ENCODE data around the gene FGF6. TPM values are rescaled to one million over a fixed set of nuclear protein-coding genes. Genes with fewer than 3 reads are reported as not detected.
A peak's percentile ranks its signal among the peaks of the same experiment; 100 is the strongest.

FGF6 gene
- polyA plus RNA-seq, 5 donors = 0.95 TPM; not detected in 4

DNA sequence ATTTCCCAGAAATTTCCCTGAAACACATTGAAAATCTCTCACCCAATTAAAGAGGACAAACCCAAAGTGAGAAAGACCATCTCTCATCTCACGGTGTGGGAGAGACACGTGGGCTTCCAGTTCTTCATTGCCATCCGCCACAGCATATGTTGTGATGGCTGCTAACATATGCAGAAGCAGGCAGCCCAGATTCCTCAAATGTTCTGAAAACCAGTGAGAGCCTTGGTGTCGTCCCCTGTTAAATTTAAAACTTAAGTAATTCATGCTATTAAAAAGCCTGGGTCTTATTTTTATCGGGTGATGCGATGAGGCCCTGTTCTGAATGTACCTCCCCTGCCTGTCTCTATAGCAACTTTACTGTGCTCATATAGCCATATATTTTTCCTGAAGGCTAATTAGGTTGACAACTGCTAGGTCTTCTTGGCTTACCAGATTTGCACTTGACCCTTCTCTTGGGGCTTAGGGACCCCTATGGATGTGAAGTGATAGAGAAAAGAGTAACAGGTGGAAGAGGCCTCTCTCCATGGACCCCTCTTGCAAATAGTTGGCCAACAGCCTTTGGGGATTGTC, 2.8 kb upstream of the FGF6 start:
- no peak for DNase-seq

DNA sequence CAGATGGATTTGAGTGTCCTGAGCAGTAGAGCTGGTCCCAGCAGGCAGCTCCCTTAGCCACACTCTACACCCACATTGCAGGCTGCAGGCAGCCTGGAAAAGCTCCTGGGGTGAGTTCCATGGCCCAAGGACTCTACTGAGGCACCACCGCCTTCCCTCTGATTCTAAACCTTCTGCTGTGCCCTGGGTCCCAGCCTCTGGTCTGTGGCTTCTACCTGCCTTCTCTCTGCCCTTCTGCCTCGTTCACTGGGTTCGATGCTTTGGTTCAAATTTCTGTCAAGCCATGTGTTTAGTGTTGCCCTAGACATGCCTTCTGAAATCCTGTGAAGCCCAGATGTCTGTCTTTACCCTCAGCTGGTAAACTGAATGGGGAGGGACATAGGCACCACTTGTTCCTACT, 1.5 kb upstream of the FGF6 start:
- no peak for DNase-seq

DNA sequence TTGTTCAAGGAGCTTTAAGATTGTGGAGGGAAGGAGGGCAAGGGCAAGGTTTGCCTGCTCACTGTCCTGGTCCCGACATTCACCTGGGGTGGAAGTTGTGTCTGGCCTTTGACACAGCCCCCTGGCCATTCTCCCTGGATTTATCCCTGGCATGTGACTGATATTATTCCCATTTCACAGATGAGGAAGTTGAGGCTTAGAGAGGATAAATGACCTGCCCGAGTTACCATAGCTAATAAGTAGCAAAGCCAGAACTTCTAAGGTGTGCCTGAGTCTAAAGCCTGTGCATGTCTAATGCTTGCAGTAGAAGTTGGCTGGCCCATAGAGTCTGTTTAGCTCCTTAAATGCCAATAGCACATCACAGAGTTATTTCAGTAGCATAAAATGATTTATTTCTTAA, 720 bp upstream of the FGF6 start:
- no peak for DNase-seq

DNA sequence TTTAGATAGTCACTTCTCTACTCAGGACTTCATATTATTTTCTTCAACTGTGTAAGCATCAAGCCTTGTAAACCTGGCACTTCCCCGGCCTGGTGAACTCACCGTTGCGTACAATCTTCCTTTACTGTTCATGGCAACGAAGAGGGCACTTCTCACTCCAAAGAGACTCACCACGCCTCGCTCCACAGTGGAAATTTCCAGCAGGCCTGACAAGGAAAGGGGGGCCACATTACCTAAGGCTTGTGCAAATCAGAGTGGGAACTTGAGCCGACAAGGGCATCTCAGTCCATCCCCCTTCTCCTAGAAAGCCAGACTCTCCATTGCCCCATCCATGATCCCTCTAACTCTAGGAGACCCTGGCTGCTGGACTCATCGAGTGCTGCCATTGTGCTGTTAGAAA, 1.6 kb downstream of the FGF6 start:
- no peak for DNase-seq

DNA sequence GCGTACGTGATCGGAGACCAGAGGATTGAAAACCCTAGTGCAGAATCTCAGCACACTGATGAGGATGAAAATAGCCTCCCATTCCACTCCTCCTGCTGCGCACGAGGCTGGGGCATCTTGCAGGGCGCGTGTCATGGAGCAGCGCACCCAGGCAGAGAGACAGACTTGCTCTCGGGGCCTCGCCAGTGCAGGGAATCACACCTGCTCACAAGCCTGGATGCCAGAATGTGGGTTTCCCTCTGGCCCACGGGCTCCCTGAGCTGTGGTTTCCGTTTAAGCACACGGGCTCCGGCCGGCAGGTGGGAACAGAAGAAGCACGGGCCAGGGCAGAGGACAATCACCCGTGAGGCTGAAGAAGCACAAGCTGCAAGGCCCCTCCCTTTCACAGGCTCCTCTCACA, 2.0 kb downstream of the FGF6 start:
- DNase-seq = no peak

DNA sequence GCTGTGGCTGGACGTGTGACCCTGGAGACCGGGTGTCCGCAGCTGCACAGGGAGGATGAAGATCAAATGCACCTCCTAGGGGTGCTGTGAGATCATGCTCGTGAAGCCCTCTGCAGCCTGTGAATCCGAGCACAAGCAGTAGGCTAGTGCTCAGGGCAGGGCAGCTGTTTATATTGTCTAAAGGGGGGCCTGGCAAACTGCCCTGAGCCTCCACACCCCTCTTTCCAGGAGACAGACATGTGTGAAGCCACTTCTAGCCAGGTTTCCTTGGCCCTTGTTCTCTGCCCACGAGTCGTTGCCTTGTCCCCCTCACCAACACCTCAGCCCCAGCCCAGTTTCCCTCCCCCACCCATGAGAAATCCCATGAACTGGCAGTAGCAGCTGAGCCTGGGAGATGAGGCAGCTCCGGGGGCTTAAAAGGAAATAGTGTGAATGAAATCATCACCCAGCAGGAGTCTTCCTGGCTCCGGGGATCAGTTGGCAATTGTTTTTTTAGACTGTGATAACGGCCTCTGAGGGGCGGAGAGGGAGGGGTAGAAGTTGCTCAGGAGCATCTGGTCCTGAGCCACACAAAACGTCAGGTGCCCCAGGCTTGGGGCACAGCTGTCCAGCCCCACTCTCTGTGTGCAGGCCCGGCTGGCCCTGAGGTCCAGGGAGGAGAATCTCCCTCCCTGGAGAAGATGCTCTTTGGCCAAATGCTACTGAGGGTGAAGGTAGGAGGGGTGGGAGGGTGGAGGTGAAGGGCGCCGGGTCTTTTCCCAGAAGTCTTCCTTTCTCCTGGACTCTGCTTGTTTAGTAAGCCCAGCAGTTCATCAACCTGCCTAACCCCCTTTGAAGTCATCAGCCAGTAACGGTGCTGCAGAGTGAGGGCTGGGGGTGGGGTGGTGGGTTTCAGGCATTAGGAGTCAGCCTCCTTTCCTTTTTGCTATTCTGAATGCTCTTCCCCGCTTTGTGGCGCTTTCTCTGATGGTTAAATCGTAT, 4.0 kb downstream of the FGF6 start:
- DNase-seq = no peak

DNA sequence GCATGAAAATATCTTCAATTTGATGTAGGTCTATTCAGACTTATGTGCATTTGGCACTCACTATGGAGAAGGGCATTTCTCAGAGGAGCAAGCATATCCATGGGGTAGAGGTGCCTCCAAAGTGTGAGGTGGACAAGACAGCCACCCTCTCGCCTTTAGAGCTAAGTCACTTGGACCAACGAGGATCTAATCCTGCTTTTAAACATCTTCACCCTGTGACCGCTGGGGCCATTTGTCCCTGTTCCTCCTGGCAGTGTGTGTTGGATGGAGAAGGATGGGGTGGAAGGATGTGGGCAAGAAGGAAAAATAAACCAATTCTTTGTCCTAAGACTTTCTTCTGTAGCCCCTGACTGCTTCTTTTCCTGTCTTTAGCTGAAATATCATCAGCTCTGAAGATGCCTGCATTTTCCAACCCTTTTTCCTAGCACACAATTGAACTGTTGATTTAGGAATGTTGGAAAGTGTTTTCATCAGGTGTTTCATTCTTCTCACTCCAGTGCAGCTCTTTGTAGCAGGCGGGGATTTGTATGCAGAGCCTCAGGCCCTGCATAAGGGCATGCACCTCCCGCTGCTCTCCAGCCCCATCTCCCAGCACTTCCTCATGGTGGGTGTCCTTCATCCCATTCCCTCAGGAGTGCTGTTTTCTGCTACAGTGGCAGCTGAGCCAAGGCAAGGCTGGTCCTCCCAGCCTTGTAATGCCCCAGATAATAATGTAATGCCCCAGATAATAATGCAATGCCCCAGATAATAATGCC, 5.3 kb downstream of the FGF6 start:
- DNase-seq = no peak

DNA sequence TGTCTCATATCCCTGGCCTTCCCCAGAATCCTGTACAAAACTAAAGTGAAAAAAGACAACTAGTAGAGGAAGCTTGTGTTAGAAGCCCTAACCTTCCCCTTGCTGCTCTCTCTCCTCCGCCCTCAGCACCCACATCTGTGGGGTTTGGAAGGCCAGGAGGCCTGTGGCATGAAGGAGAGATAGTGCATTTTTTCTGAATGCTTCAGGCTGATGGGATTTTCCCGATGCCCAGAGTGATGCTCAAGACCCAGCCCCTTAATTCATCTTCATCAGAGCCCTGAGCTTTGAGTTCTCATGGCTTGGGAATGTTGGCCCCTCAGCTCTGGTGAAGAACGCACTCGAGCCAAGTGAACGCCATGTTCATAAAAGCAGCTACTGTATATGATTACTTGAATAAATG, 5.9 kb downstream of the FGF6 start:
- DNase-seq = no peak

DNA sequence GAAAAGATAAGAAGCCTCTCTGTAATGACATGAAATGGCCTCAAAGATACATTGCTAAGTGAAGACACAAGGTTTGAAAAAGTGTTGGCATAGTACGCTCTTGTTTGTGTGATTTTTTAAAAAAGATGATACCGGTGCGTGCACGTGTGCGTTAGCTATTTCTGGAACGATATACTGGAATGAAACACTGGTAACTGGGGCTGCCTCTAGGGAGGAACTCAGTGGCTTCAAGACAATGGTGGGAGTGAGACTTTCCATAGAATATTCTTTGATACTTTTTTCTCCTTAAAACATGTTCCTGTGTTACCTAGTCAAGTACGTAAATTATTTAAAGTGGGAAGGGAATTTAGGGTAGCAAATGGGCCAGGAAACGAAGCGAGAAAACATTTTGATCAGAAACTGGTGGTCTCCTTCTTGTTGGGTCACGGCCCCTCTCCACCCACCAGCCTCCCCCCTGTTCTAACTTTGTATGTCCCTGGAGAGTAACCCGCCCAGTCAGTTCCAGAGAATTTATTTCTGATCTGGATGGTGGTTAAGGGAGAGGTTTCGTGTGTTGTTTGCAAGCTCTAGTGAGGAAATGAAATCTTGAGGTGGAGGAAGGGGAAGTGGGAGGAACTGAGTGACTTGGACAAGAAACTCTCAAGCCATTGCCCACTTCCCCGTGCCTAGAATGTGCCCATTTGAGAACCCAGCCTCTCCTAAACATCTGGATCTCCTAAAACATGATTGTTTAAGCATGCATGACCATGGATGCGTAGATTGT, 6.6 kb downstream of the FGF6 start:
- no peak for DNase-seq

DNA sequence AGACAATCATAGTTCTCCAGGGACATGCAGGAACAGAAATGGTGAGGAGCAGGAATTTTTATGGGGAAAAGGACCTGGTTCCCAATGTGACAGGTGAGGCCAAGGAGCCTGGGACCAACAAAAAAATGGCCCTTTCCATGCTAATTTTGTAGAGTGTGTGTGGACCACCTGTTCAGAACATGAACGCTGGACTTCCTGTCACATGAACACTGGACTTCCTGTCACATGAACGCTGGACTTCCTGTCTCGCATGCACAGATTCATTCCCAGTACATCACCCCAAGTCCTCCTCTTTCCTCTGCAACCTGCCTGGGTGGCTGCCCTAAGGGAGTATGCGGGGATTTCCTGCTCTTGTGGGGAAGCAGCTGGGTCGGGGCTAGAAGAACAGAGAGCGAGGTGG, 10.1 kb downstream of the FGF6 start:
- no peak for DNase-seq

DNA sequence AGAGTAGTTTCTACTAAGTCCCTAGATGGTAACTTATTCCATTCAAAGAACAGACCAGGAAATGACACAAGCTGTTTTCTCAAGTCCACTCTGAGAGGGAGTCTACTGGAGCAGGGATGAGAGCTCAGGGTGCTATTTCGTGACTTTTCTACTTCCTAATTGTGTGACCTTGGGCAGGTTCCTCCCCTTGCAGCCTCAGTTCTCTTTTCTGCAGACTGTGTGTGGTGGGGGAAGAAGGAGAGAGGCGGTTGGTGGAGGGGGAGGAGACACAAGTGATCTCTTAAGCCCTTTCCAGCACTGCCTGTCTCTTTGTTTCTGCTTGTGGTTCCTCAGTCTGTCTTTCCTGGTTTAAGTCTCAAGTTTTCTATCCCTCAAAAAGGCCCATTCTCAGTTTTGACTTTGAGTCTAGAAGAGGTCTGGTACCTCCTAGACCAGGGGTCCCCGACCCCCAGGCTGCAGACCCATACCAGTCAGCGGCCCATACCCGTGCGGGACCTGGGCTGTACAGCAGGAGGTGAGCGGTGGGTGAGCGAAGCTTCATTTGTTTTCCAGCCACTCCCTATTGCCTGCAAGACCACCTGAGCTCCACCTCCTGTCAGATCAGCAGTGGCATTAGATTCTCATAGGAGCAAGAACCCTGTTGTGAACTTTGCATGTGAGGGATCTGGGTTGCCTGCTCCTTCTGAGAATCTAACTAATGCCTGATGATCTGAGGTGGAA, 10.7 kb downstream of the FGF6 start:
- DNase-seq = no peak

DNA sequence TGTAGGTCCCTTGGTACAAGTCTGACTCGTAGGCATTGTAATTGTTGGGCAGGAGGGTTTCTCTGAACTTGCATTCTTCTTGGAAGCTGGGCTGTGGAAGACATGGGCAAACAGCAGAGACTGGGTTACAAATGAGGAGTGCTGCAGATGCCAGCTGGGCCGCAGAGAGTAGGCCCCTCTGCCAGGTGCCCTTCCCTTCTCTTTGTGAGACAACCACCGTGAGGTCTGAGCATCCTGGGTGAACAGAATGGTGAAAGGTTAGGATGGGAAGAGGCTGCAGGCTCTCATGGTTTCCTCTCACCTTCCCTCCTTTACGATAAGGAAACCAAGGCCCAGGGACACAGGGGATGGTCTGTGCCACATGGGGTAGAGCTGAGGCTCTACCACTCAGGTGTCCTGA, 11.3 kb downstream of the FGF6 start:
- DNase-seq = no peak

DNA sequence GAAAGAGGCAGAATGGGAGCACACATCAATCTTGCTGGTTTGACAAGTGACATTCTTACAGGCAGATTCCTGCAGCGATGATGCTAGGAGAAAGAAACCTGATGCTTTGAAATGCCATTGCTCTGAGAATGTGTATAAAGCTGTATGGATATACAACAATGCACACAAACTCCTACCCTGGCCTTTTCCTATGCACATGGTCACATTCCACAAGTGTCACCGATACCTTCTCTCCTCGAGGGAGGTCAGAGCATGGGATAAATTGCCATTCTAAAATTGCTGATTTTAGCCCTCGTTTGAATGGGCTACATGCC, 11.9 kb downstream of the FGF6 start:
- DNase-seq = no peak

DNA sequence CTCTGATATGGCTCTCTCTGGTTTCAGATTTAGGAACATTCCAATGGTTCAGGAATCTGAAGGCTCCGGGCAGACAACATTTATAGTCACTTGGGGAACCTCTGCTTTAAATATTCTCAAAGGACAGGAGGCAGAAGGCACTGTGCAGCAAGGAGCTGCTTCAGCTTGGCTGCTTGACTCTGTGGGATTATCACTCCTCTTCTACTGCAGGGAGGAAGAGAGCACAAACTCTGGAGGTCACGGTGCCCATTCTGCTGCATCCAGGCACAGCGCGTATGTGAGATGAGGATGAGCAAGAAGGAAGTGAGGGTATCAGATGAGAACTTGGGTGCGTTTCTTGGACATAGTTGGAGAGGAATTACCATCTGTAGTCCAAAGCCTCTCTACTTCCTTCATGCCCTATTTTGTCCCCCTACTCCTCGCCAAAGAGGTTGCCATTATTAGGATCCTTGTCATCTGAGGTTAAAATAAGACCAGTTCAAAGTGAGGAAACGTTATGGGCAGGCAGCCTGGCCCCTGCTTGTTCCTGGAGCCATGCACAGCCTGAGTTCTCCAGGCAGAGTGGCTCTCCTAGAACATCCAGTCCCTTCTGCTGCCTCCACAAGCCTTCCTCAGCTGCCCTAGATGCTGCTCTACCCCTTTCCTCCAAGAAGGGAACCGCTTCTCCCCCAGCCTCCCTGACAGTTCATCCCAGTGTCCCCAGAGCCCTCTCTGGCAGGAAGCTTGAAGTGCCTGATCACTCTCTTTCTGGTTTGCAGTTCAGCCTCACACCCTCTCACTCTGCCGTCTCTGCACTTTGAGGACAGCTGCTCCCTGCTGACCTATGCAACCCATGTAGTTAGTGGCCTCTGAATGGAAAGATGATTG, 12.5 kb downstream of the FGF6 start:
- no peak for DNase-seq

DNA sequence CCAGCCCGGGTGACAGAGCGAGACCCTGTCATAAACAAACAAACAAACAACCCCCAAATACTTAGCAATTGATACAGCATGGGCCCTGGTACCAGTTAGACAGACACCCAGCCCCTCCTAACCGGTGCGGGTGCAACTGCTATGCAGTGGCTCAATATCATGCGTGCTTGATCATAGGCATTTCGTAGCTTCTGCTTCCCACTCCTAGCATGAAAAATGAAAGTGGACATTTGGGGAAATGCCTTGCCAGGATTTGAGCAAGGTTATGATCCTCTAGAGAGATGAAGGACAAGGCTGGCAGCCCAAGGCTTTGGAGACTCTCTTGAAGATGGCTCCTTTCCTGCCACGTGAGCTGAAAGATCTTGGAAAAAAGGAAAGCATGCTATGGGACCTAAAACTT, 13.7 kb downstream of the FGF6 start:
- no peak for DNase-seq

DNA sequence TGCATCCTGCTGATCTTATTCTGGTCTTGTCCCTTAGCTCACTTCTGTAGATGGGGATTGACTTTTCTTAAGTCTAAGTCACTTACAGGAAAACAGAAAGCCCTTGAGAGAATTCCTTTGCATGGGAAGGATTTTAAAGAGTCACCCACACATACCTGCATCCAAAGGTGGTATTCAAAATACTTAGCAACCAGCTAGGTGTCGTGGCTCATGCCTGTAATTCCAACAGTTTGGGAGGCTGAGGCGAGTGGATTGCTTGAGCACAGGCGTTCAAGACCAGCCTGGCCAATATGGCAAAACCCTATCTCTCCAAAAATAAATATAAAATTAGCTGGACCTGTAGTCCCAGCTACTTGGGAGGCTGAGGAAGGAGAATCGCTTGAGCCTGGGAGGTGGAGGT, 14.2 kb downstream of the FGF6 start:
- no peak for DNase-seq

DNA sequence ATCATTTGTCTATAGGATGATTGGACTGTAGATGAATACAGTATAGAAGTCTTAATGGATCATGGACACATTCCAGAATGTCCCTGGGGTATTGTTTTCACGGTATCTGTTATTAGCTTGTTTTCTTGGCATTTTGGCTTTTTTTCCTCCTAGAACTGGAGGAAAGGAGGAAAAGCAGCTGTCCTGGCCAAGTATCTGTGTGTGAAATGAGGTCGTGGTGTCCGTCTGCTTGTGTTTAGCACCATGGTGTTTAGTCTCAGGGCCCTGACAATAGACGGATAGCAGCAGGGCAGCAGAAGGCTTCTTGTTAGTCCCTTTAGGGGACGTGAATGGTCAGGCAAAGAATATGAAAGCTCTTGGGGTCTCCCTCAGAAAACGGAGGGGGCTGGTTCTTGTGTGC, 21.2 kb downstream of the FGF6 start:
- peak in 1 of 2 donors; percentile 20 for DNase-seq

DNA sequence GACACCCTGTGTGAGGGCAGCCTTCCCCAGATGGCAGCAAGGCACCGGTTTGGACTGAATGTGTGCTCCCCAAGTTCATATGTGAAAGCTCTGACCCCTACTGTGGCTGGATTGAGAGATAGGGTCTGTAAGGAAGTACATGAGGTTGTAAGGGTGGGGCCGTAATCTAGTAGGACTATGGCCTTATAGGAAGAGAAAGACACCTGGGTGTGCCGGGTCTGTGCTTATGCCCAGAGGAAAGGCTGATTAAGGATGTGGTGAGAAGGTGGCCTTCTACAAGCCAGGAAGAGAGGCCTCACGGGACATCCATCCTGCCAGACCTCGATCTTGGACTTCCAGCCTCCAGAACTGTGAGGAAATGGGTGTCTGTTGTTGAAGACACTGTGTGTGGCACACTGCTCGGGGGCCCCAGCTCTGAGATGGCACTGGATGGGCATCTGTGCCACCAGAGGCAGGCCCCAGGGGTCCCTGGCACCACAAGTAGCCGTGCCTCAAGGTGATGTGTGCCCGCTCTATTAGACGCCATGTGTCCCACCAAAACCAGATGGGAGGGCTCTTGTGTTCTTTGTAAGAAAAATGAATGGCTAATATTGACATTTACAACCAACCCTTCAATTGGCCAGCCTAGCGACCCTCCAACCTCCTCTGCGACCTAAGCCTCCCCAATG, 22.0 kb downstream of the FGF6 start:
- DNase-seq = no peak

DNA sequence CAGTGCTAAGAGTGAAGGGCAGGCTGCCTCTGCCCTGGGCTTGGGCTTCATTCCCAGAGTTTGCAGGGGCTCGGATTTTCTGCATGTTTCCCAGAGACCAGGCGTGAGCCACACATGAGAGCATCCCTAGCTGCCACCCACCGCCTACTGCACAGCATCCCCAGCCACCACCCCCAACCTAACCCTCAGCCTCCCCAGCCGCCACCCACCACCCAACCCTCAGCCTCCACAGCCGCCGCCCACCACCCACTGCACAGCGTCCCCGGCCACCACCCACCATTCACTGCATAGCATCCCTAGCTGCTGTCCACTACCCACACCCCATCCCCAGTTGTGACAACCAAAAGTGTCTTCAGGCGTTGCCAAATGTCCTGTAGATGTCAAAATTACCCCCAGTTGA, 22.6 kb downstream of the FGF6 start:
- no peak for DNase-seq

DNA sequence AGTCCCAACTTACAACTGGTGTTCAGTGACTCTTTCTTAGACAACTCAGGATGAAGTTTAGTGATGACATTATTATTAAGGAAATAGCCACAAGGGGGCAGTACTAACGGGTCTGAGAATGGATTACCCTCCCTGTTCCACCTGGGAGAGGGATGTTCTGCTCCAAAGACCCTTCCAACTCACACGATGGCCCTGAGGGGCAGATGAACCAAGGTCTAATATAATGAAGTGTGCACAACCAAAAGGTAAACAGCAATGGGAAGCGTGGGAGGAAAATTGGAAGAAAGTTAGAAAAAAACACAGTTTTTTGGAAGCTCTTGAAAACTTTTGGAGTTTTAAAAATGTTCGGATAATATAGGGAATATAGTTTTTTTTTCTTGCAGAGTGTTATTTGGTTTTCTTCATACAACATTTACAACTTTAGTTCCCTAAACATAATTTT, 24.0 kb downstream of the FGF6 start:
- no peak for DNase-seq
